MM.1S (cell line): Measurements from ENCODE around the gene EDEM3.

ENCODE experiments used
- DNase-seq: peaks from one replicate; pipeline ENCODE4 v3.0.0-alpha.2; 2015
- H2AFZ ChIP-seq: fragments of 300-600 bp; sonication (generic); 2 replicates; pipeline ENCODE4 v1.6.0; 2016; ENCODE audit warnings: antibody characterized with exemption, low read length
- H3F3A ChIP-seq: fragments of 300-600 bp; sonication (generic); 2 replicates; pipeline ENCODE4 v1.6.1; 2016; ENCODE audit warnings: mild to moderate bottlenecking, antibody characterized with exemption, low read length, moderate library complexity, mixed read lengths; ENCODE audit not compliant: insufficient read depth
- H3K27ac ChIP-seq: fragments of 300-600 bp; sonication (generic); 2 replicates; pipeline ENCODE4 v1.5.1; 2016; ENCODE audit warnings: mild to moderate bottlenecking, low read length
- H3K27me3 ChIP-seq: fragments of 300-600 bp; sonication (generic); replicated peaks from 2 replicates; pipeline ENCODE4 v1.6.0; 2016; ENCODE audit warnings: low read length; ENCODE audit not compliant: insufficient read depth
- H3K36me3 ChIP-seq: fragments of 300-600 bp; sonication (generic); replicated peaks from 2 replicates; pipeline ENCODE4 v1.6.1; 2016; ENCODE audit warnings: mild to moderate bottlenecking, low read length, mixed read lengths; ENCODE audit not compliant: insufficient read depth
- H3K4me1 ChIP-seq: fragments of 300-600 bp; sonication (generic); 2 replicates; pipeline ENCODE4 v1.6.1; 2016; ENCODE audit warnings: low read length, mixed read lengths
- H3K4me2 ChIP-seq: fragments of 300-600 bp; sonication (generic); 2 replicates; pipeline ENCODE4 v1.6.0; 2016; ENCODE audit warnings: low read depth, low read length
- H3K4me3 ChIP-seq: fragments of 300-600 bp; sonication (generic); 2 replicates; pipeline ENCODE4 v1.5.1; 2016; ENCODE audit warnings: low read length, mixed read lengths
- H3K79me2 ChIP-seq: fragments of 300-600 bp; sonication (generic); 2 replicates; pipeline ENCODE4 v1.6.1; 2016; ENCODE audit warnings: mixed run types, low read length, mixed read lengths
- H3K9ac ChIP-seq: fragments of 300-600 bp; sonication (generic); 2 replicates; pipeline ENCODE4 v1.6.1; 2016; ENCODE audit warnings: low read length, mixed read lengths
- H3K9me2 ChIP-seq: fragments of 300-600 bp; sonication (generic); replicated peaks from 2 replicates; pipeline ENCODE4 v1.6.1; 2016; ENCODE audit warnings: mild to moderate bottlenecking, low read length, mixed read lengths; ENCODE audit not compliant: insufficient read depth
- H3K9me3 ChIP-seq: fragments of 300-600 bp; sonication (generic); replicated peaks from 2 replicates; pipeline ENCODE4 v1.6.1; 2016; ENCODE audit warnings: mild to moderate bottlenecking, low read length, mixed read lengths; ENCODE audit not compliant: insufficient read depth
- H4K20me1 ChIP-seq: fragments of 300-600 bp; sonication (generic); 2 replicates; pipeline ENCODE4 v1.6.1; 2016; ENCODE audit warnings: mild to moderate bottlenecking, low read length, moderate library complexity, mixed read lengths; ENCODE audit not compliant: insufficient read depth
- CTCF ChIP-seq: fragments of 300-600 bp; sonication (generic); IDR thresholded peaks from 2 replicates; pipeline ENCODE4 v1.5.1; 2016; ENCODE audit warnings: antibody characterized with exemption, low read length, mixed read lengths
- EZH2 ChIP-seq: fragments of 300-600 bp; sonication (generic); optimal IDR thresholded peaks from 2 replicates; pipeline ENCODE3; 2017; ENCODE audit warnings: low read depth, mild to moderate bottlenecking, antibody characterized with exemption, low read length, mixed read lengths
- EZH2phosphoT487 ChIP-seq: fragments of 300-600 bp; sonication (generic); IDR thresholded peaks from 2 replicates; pipeline ENCODE4 v1.6.1; 2018; ENCODE audit warnings: antibody characterized with exemption, low read length

Gene EDEM3

DNA sequence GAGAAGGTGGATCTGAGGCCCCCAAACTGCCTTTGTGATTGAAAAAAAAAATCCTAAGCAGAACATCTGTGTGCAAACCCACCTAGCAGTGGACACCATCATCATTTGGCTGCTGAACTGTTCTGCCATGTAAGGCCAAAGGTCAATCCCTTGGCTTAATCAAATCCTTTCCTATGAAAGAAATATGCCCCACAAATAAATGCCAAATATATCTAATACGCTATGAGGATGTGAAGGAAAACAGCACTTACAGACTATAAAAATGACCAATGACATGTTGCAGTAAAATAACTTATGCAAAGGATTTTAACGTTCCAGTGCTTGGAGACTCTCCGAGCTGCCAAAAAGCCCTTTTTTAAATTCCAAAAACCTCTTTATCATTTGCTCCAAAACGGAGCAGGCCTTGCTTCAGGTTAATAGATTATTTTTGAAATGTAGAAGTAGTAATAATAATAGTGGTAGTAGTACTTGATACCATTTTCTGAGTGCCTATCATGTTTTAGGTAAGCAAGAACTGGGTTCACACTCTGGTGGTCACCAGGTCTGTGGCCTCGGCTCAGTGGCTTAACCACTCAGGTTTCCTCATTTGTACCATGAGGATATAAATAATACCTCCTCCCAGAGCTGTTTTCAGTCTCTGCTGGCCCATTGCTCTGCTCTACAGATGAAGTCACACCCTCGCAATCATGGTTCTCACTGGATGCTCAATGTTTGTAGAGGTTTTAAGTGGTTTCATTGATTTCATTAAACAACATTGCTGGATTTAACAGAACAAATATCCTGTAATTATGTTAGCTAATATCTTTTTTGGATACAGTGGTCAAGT is 47.9 kb upstream of the EDEM3 start:
- Histone ChIP-seq H3K4me3 (no peak overlapping the region), H3K27ac (no peak overlapping the region)
- TF ChIP-seq EZH2phosphoT487, result no peak
- TF ChIP-seq EZH2, result no peak

DNA sequence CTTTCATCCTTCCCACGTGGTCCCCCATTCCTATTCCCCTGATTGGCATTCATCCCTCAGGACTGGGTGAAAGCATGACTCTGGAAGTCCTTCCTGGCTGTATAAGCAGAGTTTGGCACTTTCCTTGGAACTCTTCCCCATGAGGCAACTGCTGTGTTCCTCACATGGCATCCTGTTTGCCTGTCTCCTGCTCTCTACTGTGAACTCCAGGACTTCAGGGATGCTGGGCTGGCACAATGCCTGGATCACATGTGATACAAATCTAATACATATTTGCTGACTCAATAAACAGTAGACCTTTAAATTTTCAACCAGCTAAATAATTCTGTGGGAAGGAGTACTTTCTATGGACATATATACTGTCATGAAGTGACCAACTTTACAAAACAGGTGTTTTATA is 46.8 kb upstream of the EDEM3 start:
- Histone ChIP-seq H3K27ac (no peak overlapping the region), H3K9me3 (no peaks in the 10 kb centered on the region), H3K27me3 (no peaks in the 10 kb centered on the region), H3F3A (no peaks in the 10 kb centered on the region), H3K36me3 (no peaks in the 10 kb centered on the region), H2AFZ (no peak overlapping the region), H3K4me3 (no peak overlapping the region), H3K79me2 (no peaks in the 10 kb centered on the region), H3K4me2 (no peak overlapping the region), H4K20me1 (no peaks in the 10 kb centered on the region), H3K9ac (no peak overlapping the region), H3K4me1 (peaks cover 22% of the 10 kb centered on the region), H3K9me2 (no peaks in the 10 kb centered on the region)
- DNase-seq, result no peak
- TF ChIP-seq EZH2 (no peak), CTCF (no peak), EZH2phosphoT487 (no peak)

More for the DNA sequence above, 47.9 kb upstream of the EDEM3 start:
- Histone ChIP-seq H3K9me2 (no peaks in the 10 kb centered on the region), H3K79me2 (no peaks in the 10 kb centered on the region), H3K9me3 (no peaks in the 10 kb centered on the region), H4K20me1 (no peaks in the 10 kb centered on the region), H3K36me3 (no peaks in the 10 kb centered on the region), H3F3A (no peaks in the 10 kb centered on the region), H3K9ac (no peak overlapping the region), H3K4me1 (peaks cover 22% of the 10 kb centered on the region), H3K27me3 (no peaks in the 10 kb centered on the region), H3K4me2 (peak overlapping the region; percentile 22; the same call in 1 of the 2 replicates), H2AFZ (no peak overlapping the region)
- DNase-seq, result no peak

- no peak overlapping the region for H3K4me2 ChIP-seq
- H3K9ac ChIP-seq, result no peak overlapping the region
- no peak for DNase-seq
- no peaks in the 10 kb centered on the region for H3K9me3 ChIP-seq
- H2AFZ ChIP-seq, result no peak overlapping the region
- H4K20me1 ChIP-seq, result no peaks in the 10 kb centered on the region
- no peaks in the 10 kb centered on the region for H3K9me2 ChIP-seq
- no peaks in the 10 kb centered on the region for H3K27me3 ChIP-seq
- H3F3A ChIP-seq, result no peaks in the 10 kb centered on the region
- H3K4me1 ChIP-seq, result peaks cover 20% of the 10 kb centered on the region
- no peak overlapping the region for H3K27ac ChIP-seq
- H3K36me3 ChIP-seq, result no peaks in the 10 kb centered on the region
- no peak overlapping the region for H3K4me3 ChIP-seq
- TF ChIP-seq EZH2phosphoT487 (no peak), EZH2 (no peak), CTCF (no peak)
- no peaks in the 10 kb centered on the region for H3K79me2 ChIP-seq
Observed at GRCh38 chr1:184800876-184801275, 46.2 kb upstream of the EDEM3 start.

- H3F3A ChIP-seq, result no peaks in the 10 kb centered on the region
- no peaks in the 10 kb centered on the region for H3K79me2 ChIP-seq
- H2AFZ ChIP-seq, result no peak overlapping the region
- DNase-seq, result no peak
- no peak overlapping the region for H3K4me3 ChIP-seq
- H3K9me2 ChIP-seq, result no peaks in the 10 kb centered on the region
- H3K36me3 ChIP-seq, result no peaks in the 10 kb centered on the region
- H4K20me1 ChIP-seq, result no peaks in the 10 kb centered on the region
- H3K9ac ChIP-seq, result no peak overlapping the region
- H3K9me3 ChIP-seq, result no peaks in the 10 kb centered on the region
- H3K27ac ChIP-seq, result no peak overlapping the region
- no peaks in the 10 kb centered on the region for H3K27me3 ChIP-seq
- TF ChIP-seq EZH2, result no peak
- TF ChIP-seq EZH2phosphoT487, result no peak
- no peak for TF ChIP-seq CTCF
- H3K4me1 ChIP-seq, result peaks cover 14% of the 10 kb centered on the region
- H3K4me2 ChIP-seq, result no peak overlapping the region
Observed at GRCh38 chr1:184793967-184794366, 39.3 kb upstream of the EDEM3 start.
